Kidney (tissue), 22 donors: Measurements from ENCODE around the gene SHLD3. TPM values are rescaled to one million over a fixed set of nuclear protein-coding genes. Genes with fewer than 3 reads are reported as not detected.
"Not testable (repeated sequence)": the region's sequence is repeated elsewhere in the genome, so short reads cannot be mapped to it uniquely, and the experiment has no call there.

ENCODE experiments used
- DNase-seq, 5 donors: peaks; one replicate each; pipeline ENCODE4 v3.0.0-alpha.2; 2013 to 2020
- FAIRE-seq: peaks from 2 replicates; lab custom pipeline; 2012; peaks lifted over from hg19 to GRCh38; lab: Jason Lieb, UNC
- H3K27ac ChIP-seq, 2 donors: one replicate each; pipeline ENCODE4 v1.7.0; 2013; ENCODE audit warnings: low read depth in 2 of 2, low read length in 2 of 2, inconsistent platforms in 1 of 2
- H3K27me3 ChIP-seq: one replicate; pipeline ENCODE4 v1.7.1; 2013; ENCODE audit warnings: low read length, inconsistent platforms; ENCODE audit not compliant: control insufficient read depth, insufficient read depth
- H3K36me3 ChIP-seq, 3 donors: one replicate each; pipeline versions ENCODE4 v1.7.0 to v1.7.1; 2013; ENCODE audit warnings: low read length in 3 of 3, control low read depth in 1 of 3, inconsistent platforms in 1 of 3; ENCODE audit not compliant: insufficient read depth in 3 of 3, control insufficient read depth in 2 of 3
- H3K4me1 ChIP-seq, 3 donors: one replicate each; pipeline versions ENCODE4 v1.7.0 to v1.7.1; 2013; ENCODE audit warnings: low read length in 3 of 3, inconsistent platforms in 1 of 3, low read depth in 1 of 3; ENCODE audit not compliant: control insufficient read depth in 2 of 3, insufficient read depth in 2 of 3
- H3K4me3 ChIP-seq, 3 donors: one replicate each; pipeline versions ENCODE4 v1.7.0 to v1.8.1; 2013; ENCODE audit warnings: low read length in 3 of 3, control low read depth in 1 of 3, inconsistent platforms in 1 of 3
- H3K9ac ChIP-seq, 3 donors: one replicate each; pipeline versions ENCODE4 v1.7.0 to v1.7.1; 2013; ENCODE audit warnings: low read length in 3 of 3, control low read depth in 1 of 3, inconsistent platforms in 1 of 3
- H3K9me3 ChIP-seq, 3 donors: one replicate each; pipeline versions ENCODE4 v1.7.0 to v1.7.1; 2013; ENCODE audit warnings: low read length in 3 of 3, control low read depth in 1 of 3, inconsistent platforms in 1 of 3; ENCODE audit not compliant: control insufficient read depth in 2 of 3, insufficient read depth in 1 of 3
- intact Hi-C: fragments of 100-400 bp; cut with DNase I; formaldehyde crosslinking; loops from one replicate; pipeline ENCODE4 v1.11.1; 2022
- long read RNA-seq, 10 donors: library from polyadenylated mRNA in 1 of 10; unstranded in 1 of 10; transcript quantifications; one replicate each; pipeline ENCODE4 v2.0.0 and lab custom pipeline, GENCODE V29; 2021 to 2026
- polyA plus RNA-seq: library from polyadenylated mRNA; stranded (reverse); fragments of 350-450 nt; fragmentation: Illumina TruSeq; extraction: RNeasy Lipid Tissue Mini Kit (QIAGEN cat#74804); gene quantifications from one replicate; pipeline ENCODE4 v1.2.3, GENCODE V29; 2014; ENCODE audit warnings: low read depth, low replicate concordance; ENCODE audit not compliant: insufficient read depth
- total RNA-seq: library from RNA; stranded (reverse); fragmentation: NEBNext Ultra II Directional; extraction: Animal tissue kit (Norgen Biotek cat#: 25700); gene quantifications from one replicate; pipeline ENCODE4 v1.2.1, GENCODE V29; 2021
- TF ChIP-seq, protein P1 (sequence below): IDR thresholded peaks from 3 replicates; pipeline ENCODE4 v1.5.1; 2012; ENCODE audit warnings: mild to moderate bottlenecking, moderate library complexity, borderline replicate concordance; ENCODE audit not compliant: insufficient read depth; ENCODE audit errors: extremely low read depth
- donor health status: control.
- donor health status: control.
- donor health status: control.
- donor health status: control.
- donor health status: control.
- donor health status: DM: yes; HTN: yes; CAD: no.
- donor health status: Normal renal cell carcinoma (clear cell type).

SHLD3 gene, protein sequence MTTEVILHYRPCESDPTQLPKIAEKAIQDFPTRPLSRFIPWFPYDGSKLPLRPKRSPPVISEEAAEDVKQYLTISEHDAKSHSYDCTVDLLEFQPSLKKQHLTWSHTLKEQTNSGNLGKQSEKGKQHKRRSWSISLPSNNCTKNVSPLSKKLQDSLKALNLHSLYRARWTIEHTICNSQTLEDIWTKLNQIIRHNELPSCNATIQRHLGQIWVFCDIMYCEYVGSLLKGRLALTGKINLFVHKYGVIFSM
- 2.5 TPM for total RNA-seq
- 2.5 TPM for polyA plus RNA-seq
- long read RNA-seq, donor 1, partial matches to known transcripts: 0 of 2 reads
- long read RNA-seq, donor 1, other reads (novel, unspliced or antisense): 0 of 2 reads
- long read RNA-seq, donor 2, partial matches to known transcripts: 0 of 1 reads
- long read RNA-seq, donor 2, other reads (novel, unspliced or antisense): 0 of 1 reads
- long read RNA-seq, donor 3, partial matches to known transcripts: 0 of 2 reads
- long read RNA-seq, donor 3, other reads (novel, unspliced or antisense): 0 of 2 reads
- long read RNA-seq, donor 4: 0 reads
- long read RNA-seq, donor 5, partial matches to known transcripts: 0 of 1 reads
- long read RNA-seq, donor 5, other reads (novel, unspliced or antisense): 0 of 1 reads
- long read RNA-seq, donor 6, partial matches to known transcripts: 0 of 3 reads
- long read RNA-seq, donor 6, other reads (novel, unspliced or antisense): 0 of 3 reads
- long read RNA-seq, donor 7, partial matches to known transcripts: 0 of 1 reads
- long read RNA-seq, donor 7, other reads (novel, unspliced or antisense): 0 of 1 reads
- long read RNA-seq, donor 8, partial matches to known transcripts: 0 of 1 reads
- long read RNA-seq, donor 8, other reads (novel, unspliced or antisense): 0 of 1 reads
- long read RNA-seq, donor 9: 0 reads
- long read RNA-seq, donor 10, partial matches to known transcripts: 0 of 4 reads
- long read RNA-seq, donor 10, other reads (novel, unspliced or antisense): 0 of 4 reads

DNA sequence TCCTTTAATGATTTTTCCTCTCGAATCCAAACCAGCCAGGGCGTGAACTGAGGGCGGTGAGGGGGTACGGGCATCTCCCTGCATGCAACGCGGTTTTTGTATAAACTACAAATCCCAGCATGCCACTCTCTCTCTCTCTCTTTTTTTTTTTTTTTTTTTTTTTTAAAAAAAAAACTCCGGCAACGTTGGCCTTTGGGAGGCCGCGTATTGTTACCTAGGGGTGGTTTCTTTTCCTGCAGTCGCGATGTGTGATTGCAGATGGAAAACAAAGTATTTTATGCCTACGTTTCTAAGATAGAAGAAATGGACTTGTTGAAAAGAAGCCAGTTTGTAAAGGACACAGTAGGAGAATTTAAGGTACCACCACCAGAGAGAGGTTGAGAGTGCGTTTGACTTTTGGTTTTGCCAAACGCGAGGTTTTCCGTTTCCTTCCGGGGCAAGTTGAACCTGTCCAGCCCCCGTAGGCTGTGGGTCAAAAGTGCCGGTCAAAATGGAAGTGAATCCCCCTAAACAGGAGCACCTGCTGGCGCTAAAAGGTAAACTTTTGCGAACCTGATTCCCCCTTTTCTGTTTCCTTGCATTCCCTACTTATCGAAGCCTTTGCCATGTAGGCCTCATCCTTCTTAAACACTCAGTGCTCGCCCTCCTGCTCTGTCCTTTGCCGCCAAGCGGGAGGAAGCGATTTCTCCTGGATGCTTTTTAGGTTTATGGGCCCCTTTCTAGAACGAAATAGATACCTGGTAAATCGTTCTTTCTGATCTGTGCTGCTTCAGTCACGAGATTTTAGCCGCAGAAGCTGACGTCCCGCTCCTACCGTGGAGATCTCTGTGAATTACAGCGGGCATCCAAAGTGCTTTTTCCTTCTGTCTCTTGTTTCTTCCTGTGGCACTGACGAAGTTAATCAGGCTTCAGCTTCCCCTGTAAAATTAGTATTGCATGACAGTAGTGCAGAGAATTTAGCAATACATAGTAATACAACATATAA is at the start of gene SHLD3, which contains the start of gene TRAPPC13:
TSS of gene SHLD3 (plus strand) at position 457 of the 985 bp plus-strand sequence. CDS start 4,561 bp downstream, outside the sequence.
TSS of gene TRAPPC13 (plus strand) at position 457 of the 985 bp plus-strand sequence. CDS start at position 491, 34 bp downstream.
- peak within 1 kb of the TSS; percentile 88 to 98 (median 90) for H3K9ac ChIP-seq
- peak within 1 kb of the TSS; percentile 97 to 99 (median 98) for H3K4me3 ChIP-seq
- no peaks in the 10 kb centered on the region for H3K9me3 ChIP-seq
- no peak for FAIRE-seq
- H3K36me3 ChIP-seq: peaks cover 0 to 5% (median 0%) of the 10 kb centered on the region in 3 donors
- H3K27ac ChIP-seq: peak within 1 kb of the TSS; percentile 90 to 94
- peaks cover 3 to 13% (median 10%) of the 10 kb centered on the region in 3 donors for H3K4me1 ChIP-seq
- DNase-seq: peak; percentile 89 to 97 (median 91)
- TF ChIP-seq, protein P1, sequence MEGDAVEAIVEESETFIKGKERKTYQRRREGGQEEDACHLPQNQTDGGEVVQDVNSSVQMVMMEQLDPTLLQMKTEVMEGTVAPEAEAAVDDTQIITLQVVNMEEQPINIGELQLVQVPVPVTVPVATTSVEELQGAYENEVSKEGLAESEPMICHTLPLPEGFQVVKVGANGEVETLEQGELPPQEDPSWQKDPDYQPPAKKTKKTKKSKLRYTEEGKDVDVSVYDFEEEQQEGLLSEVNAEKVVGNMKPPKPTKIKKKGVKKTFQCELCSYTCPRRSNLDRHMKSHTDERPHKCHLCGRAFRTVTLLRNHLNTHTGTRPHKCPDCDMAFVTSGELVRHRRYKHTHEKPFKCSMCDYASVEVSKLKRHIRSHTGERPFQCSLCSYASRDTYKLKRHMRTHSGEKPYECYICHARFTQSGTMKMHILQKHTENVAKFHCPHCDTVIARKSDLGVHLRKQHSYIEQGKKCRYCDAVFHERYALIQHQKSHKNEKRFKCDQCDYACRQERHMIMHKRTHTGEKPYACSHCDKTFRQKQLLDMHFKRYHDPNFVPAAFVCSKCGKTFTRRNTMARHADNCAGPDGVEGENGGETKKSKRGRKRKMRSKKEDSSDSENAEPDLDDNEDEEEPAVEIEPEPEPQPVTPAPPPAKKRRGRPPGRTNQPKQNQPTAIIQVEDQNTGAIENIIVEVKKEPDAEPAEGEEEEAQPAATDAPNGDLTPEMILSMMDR: no peak
- intact Hi-C loops: no loop called here
- no peaks in the 10 kb centered on the region for H3K27me3 ChIP-seq

DNA sequence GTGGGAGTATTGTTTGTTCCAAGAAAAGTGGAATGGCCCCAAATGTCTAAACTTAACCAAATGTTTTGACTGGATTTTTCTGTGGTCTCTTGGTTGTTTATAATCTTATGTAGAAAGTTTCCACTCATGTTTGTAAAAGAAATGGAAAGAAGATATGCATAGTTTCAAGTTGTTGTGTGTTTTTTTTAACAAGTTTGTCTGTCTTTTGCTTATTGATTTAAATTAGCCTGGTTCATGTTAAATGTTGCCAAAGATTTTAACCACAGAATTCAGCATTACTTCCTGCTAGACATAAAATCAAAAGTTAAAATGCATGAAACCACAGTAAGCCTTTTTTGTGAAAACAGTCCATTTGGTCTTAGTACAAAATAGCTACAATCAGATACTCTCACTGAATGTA is 47.7 kb upstream of the SHLD3 start:
- Histone ChIP-seq H3K27ac (no peak overlapping the region), H3K27me3 (no peaks in the 10 kb centered on the region), H3K9me3 (no peaks in the 10 kb centered on the region), H3K4me1 (no peaks in the 10 kb centered on the region), H3K36me3 (peaks cover 4 to 21% (median 16%) of the 10 kb centered on the region in 3 donors), H3K4me3 (no peak overlapping the region), H3K9ac (no peak overlapping the region)
- DNase-seq (no peak), FAIRE-seq (no peak)
- TF ChIP-seq, protein P1: no peak
- intact Hi-C loops: no loop called here

DNA sequence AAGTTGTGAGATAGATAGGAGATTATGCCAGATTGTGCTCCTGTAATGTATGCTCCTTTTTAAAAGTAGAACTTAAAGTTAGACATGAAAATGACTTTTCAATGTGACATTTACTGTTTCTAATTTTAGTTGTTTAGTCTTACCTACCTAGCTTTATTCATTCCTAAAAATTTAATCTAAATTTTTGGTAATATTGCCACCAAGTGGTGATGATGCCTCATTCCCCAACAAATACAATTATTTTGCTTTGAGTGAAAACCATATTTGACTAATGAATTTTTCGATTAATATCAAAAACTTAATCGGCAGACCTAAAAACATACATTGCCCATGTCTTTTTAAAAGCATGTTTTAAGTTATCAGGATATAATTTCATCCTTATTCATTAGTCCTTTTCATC is 36.1 kb upstream of the SHLD3 start:
- Histone ChIP-seq H3K27me3 (no peaks in the 10 kb centered on the region), H3K4me1 (no peaks in the 10 kb centered on the region), H3K36me3 (peaks cover 6 to 34% (median 24%) of the 10 kb centered on the region in 3 donors), H3K9me3 (no peaks in the 10 kb centered on the region), H3K4me3 (no peak overlapping the region), H3K27ac (no peak overlapping the region), H3K9ac (no peak overlapping the region)
- TF ChIP-seq, protein P1: no peak
- intact Hi-C loops: no loop called here
- FAIRE-seq (no peak), DNase-seq (no peak)

DNA sequence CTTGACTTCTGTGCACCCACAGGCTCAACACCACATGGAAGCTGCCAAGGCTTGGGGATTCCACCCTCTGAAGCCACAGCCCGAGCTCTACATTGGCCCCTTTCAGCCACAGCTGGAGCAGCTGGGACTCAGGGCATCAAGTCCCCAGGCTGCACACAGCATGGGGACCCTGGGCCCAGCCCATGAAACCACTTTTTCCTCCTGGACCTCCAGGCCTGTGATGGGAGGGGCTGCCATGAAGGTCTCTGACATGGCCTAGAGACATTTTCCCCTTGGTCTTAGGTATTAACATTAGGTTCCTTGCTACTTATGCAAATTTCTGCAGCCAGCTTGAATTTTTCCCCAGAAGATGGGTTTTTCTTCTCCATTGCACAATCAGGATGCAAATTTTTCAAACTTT is 23.1 kb upstream of the SHLD3 start:
- H3K9ac ChIP-seq, H3K4me1 ChIP-seq, H3K4me3 ChIP-seq, H3K27ac ChIP-seq, H3K9me3 ChIP-seq, intact Hi-C loops, DNase-seq, FAIRE-seq, H3K27me3 ChIP-seq: not testable (repeated sequence)
- peaks cover 9 to 50% (median 17%) of the 10 kb centered on the region in 3 donors for H3K36me3 ChIP-seq
